Inferior parietal cortex (tissue), 1 donor: Measurements from ENCODE around the gene ADORA2A.
A peak's percentile ranks its signal among the peaks of the same experiment; 100 is the strongest.

ENCODE experiments used
- DNase-seq: peaks from one replicate; pipeline ENCODE4 v3.0.0-alpha.2; 2016; ENCODE audit errors: extremely low spot score

Gene ADORA2A

GRCh38 chr22:24417901-24418641 lies 9.3 kb upstream of the ADORA2A start:
- DNase-seq = no peak

- DNase-seq = no peak
These were observed 8.5 kb upstream of the ADORA2A start for GRCh38 chr22:24418786-24419474.

DNA sequence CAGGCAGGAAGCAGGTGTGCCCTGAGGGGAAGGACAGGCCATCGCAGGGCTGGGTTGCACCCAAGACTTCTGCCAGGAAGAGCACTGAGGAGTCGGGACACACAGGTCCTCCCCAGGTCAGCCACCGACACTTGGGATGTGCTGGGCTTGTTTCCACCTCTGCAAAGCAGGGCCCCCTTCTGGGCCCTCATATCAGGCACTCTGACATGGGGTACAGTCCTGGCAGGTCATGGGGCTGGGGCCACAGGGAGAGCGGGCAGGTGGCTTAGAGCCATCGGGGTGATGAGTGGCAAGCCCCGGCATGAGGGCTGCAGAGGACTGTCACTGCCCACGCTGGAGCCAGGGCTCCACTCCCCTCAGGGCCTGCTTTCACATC lies 7.9 kb upstream of the ADORA2A start:
- no peak for DNase-seq

DNA sequence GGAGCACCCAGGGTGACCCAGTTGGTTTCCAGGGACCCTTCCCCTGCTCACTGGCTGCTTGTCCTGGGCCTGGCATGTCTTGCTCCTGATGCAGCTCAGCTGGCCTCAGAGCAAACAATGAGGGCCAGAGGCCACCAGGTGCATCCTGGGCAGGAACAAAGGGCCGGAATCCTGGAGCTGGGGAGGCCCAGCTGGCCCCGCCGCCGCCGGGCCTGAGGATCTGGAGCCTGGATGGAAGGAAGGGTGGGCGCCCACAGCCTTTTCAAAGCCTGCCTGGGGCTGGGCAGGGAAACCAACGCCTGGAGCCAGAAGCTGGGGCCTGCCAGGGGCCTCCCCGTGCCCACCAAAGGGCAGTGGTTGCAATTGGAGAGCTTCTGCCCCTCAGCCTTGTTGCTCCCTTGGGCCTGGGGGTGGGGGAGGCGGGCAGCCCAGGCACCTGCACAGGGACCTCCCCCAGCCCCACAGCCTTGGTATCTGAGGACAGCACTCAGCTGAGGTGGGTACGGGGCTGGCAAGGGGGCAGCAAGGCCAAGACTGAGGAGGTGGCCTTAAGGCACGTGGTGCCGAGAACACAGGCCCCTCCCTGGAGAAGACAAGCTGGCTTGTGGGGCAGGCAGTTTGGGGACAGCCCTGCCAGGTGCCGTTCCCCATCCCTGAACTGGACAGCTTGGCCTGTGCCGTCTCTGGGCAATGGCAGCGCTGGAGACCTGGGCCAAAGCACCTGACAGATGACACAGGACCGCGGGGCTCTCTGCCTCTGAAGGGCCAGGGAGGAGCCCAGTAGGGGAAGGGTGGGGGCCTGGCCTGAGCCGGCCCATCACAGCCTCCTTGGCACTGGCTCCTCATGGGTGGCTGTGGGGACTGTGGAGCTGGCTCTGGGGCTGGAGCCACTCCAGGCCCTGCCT lies 7.1 kb upstream of the ADORA2A start:
- no peak for DNase-seq

DNA sequence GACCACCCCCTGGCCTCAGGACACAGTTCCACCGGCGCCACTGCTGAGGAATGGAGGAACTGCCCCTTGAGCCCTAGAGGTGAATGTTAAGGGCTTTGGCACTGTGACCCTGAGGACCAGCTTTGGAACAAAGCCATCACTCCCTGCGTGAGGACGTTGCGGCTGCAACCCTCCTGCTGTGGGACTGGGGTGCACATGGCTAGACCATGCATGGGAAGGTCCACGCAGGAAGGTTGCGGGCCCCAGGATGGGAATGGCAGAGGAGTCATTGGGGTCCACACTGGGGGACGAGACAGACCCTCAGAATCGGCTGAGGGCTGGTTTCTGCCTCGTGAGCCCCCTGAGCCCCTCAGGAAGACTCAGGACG lies 6.4 kb upstream of the ADORA2A start:
- no peak for DNase-seq

- DNase-seq = no peak
These were observed 5.9 kb upstream of the ADORA2A start for GRCh38 chr22:24421428-24421931.

DNA sequence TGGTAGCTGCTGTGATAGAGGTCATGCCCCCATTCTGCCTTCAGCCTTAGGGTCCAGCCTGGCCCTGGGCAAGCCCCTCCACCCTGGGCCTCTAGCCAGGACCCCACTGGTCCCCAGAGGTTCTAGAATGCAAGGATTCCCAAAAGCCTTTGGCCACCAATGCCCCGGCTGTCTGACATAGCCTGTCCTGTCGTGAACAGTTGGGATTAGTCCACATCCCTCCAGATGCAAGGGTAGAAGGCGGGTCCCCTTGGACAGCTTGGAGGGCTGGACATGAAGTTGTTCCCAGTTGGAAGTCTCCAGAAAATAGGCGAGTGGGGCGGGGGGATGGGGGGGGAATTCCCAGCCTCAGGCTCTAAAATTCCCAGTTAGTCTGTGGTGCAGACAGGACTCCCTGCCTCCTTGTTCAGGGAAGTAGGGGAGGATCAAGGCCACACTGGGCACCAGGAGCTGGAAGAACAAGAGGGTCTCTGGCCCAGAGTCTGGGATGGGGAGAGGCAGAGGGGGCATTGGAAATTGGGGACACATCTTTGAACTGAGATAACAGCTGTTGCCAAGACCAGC lies 5.2 kb upstream of the ADORA2A start:
- no peak for DNase-seq

DNA sequence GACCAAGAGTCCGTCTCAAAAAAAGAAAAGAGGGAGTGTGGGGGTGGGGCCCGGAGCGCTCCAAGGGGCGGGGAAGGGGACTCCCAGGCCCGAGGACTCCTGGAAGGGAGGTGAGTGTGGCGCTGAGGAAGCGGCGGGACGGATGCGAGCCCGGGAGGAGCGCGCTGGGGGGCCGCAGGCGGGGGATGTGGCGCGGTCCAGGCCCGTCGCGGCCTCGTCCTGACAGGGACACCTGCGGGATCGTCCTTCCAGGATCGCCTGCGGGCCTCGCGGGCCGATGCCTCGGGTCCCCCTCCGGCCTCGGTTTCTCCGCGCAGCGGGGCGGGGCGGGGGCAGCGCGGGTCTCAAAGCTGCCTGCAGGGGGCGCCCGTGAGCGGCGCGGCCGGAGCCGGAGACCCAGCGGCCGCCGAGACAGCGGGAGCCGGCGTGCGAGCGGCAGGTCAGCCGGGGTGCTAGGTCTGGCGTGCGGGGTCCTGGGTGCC lies 3.8 kb upstream of the ADORA2A start:
- DNase-seq = peak; percentile 20

GRCh38 chr22:24424001-24424900 lies 3.1 kb upstream of the ADORA2A start:
- no peak for DNase-seq

- no peak for DNase-seq
These were observed 2.3 kb upstream of the ADORA2A start for GRCh38 chr22:24424901-24425775.

GRCh38 chr22:24426436-24426835 lies 963 bp upstream of the ADORA2A start:
- DNase-seq = no peak

- DNase-seq = no peak
These were observed 424 bp upstream of the ADORA2A start for GRCh38 chr22:24426851-24427499.

GRCh38 chr22:24428751-24429410 lies 1.5 kb downstream of the ADORA2A start:
- no peak for DNase-seq

DNA sequence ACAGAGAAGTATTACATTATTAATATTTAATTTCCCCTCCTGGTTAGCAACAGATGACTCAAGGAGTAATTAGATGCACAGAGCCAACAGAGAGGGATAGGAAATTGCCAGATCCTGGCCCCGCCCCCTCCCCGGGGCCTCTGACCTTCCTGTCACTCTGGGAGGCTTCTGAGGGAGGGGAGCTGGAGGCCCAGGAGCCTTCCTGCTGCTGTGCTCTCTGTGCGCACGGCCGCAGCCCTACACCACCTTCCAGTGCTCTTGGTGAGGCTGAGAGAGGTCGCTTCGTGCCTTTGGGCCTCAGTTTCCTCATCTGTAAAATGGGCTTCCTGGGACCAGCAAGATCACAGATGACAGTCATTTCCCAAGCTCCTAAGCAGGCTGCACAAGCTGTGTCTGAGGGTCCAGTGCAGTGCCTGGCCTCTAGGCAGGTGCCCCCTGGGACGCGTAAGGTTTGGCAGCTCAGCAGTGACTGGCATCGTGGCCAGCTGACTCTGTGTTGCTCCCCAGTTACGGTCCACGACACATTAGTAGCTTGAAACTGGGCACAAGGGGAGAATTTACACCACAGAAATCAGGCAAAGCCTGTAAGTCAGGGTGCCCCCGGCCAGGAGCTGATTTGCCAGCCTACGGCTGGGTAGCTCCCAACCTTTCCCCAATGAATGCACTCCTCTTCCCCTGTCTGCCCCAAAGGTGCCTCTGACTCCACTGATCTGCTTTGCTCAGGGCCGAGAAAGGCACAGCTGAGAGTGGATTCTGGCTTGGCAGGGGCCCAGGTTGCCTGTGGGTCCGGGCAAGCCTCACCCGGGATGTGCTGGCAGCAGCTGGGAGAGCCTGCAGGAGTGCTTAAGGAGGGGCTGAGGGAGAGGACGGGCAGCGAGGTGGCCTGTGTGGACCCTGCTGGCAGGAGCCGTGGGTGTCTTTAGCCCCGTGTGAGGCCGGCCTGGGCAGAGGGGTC lies 2.3 kb downstream of the ADORA2A start:
- no peak for DNase-seq

DNA sequence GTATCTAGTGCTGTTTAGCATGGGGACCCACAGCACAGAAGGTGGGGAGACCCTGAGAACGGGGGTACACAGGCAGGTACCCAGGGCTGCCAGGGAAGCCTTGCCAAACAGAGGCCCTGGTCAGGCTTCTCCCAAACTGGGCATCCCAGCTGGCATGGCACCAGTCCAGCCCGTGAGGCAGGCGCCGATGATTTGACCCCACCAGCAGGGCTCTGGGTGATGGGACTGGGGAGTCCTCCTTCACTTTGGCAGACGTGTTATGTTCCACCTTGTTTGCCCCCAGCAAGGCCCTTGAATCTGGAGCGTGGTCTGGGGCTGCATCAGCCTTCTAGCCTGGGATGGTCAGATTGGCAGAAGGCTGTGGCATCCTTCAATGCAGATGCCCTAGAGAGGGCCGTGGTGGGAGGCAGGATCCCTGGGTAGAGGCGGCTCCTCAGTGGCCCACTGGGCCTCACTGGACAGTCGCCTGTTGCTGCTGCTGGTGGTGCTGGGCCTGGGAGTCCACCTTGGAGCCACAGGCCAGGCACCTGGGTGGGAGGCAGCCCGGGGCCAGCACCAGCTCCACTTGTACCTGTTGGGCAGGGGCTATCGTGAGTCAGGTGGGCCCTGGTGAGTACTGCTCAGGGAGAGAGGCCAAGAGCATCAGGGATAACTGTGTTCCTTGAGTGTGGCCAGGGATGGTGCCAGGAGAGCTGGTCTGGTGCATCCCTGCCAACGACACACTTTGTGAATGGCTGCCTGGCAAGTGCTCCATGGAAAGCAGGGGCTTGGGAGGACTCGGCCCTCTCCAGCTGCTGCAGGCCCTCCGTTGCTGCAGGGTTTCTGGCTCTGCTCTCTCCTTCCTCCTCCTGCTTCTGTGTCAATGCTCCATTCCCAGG lies 3.3 kb downstream of the ADORA2A start:
- DNase-seq = no peak

DNA sequence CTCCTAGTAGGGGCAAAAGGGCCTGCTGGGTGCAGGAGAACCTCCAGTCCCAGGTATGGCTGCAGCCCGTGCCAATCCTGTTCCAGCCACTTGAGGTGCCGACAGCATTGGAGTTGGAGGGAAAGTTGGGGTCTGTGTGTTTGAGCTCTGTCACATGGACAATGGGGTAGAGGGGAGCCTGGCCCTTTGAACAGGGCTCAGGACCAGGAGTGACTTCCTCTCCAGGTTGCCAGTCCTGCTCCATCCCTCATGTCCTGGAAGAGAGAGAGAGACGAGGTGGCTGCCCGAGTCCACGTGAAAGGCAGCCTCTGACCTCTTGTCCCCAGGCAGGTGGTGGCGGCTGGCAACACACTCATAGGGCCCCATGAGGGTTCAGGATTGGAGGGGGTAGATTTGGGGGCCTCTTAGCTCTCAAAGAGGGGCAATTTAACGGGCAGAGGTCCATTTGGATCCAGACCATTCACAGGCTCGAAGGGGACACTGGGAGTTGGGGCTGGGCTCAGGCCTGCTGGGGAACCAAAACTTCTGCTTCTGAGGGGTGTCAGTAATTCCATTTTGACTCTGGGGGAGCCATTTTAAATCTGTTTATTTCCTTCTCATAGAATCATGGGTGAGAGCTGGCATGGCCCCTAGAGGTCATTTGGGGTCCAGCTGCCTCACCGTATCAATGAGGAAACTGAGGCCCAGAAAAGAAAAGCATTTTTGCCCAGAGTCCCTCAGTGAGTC lies 4.1 kb downstream of the ADORA2A start:
- DNase-seq = no peak
